MM.1S (cell line): ENCODE measurements around the gene MANBA.

ENCODE experiments used
- DNase-seq: peaks from one replicate; pipeline ENCODE4 v3.0.0-alpha.2; 2015
- H2AFZ ChIP-seq: fragments of 300-600 bp; sonication (generic); 2 replicates; pipeline ENCODE4 v1.6.0; 2016; ENCODE audit warnings: antibody characterized with exemption, low read length
- H3F3A ChIP-seq: fragments of 300-600 bp; sonication (generic); 2 replicates; pipeline ENCODE4 v1.6.1; 2016; ENCODE audit warnings: mild to moderate bottlenecking, antibody characterized with exemption, low read length, moderate library complexity, mixed read lengths; ENCODE audit not compliant: insufficient read depth
- H3K27ac ChIP-seq: fragments of 300-600 bp; sonication (generic); 2 replicates; pipeline ENCODE4 v1.5.1; 2016; ENCODE audit warnings: mild to moderate bottlenecking, low read length
- H3K27me3 ChIP-seq: fragments of 300-600 bp; sonication (generic); replicated peaks from 2 replicates; pipeline ENCODE4 v1.6.0; 2016; ENCODE audit warnings: low read length; ENCODE audit not compliant: insufficient read depth
- H3K36me3 ChIP-seq: fragments of 300-600 bp; sonication (generic); replicated peaks from 2 replicates; pipeline ENCODE4 v1.6.1; 2016; ENCODE audit warnings: mild to moderate bottlenecking, low read length, mixed read lengths; ENCODE audit not compliant: insufficient read depth
- H3K4me1 ChIP-seq: fragments of 300-600 bp; sonication (generic); 2 replicates; pipeline ENCODE4 v1.6.1; 2016; ENCODE audit warnings: low read length, mixed read lengths
- H3K4me2 ChIP-seq: fragments of 300-600 bp; sonication (generic); 2 replicates; pipeline ENCODE4 v1.6.0; 2016; ENCODE audit warnings: low read depth, low read length
- H3K4me3 ChIP-seq: fragments of 300-600 bp; sonication (generic); 2 replicates; pipeline ENCODE4 v1.5.1; 2016; ENCODE audit warnings: low read length, mixed read lengths
- H3K79me2 ChIP-seq: fragments of 300-600 bp; sonication (generic); 2 replicates; pipeline ENCODE4 v1.6.1; 2016; ENCODE audit warnings: mixed run types, low read length, mixed read lengths
- H3K9ac ChIP-seq: fragments of 300-600 bp; sonication (generic); 2 replicates; pipeline ENCODE4 v1.6.1; 2016; ENCODE audit warnings: low read length, mixed read lengths
- H3K9me2 ChIP-seq: fragments of 300-600 bp; sonication (generic); replicated peaks from 2 replicates; pipeline ENCODE4 v1.6.1; 2016; ENCODE audit warnings: mild to moderate bottlenecking, low read length, mixed read lengths; ENCODE audit not compliant: insufficient read depth
- H3K9me3 ChIP-seq: fragments of 300-600 bp; sonication (generic); replicated peaks from 2 replicates; pipeline ENCODE4 v1.6.1; 2016; ENCODE audit warnings: mild to moderate bottlenecking, low read length, mixed read lengths; ENCODE audit not compliant: insufficient read depth
- H4K20me1 ChIP-seq: fragments of 300-600 bp; sonication (generic); 2 replicates; pipeline ENCODE4 v1.6.1; 2016; ENCODE audit warnings: mild to moderate bottlenecking, low read length, moderate library complexity, mixed read lengths; ENCODE audit not compliant: insufficient read depth
- CTCF ChIP-seq: fragments of 300-600 bp; sonication (generic); IDR thresholded peaks from 2 replicates; pipeline ENCODE4 v1.5.1; 2016; ENCODE audit warnings: antibody characterized with exemption, low read length, mixed read lengths
- EZH2 ChIP-seq: fragments of 300-600 bp; sonication (generic); optimal IDR thresholded peaks from 2 replicates; pipeline ENCODE3; 2017; ENCODE audit warnings: low read depth, mild to moderate bottlenecking, antibody characterized with exemption, low read length, mixed read lengths
- EZH2phosphoT487 ChIP-seq: fragments of 300-600 bp; sonication (generic); IDR thresholded peaks from 2 replicates; pipeline ENCODE4 v1.6.1; 2018; ENCODE audit warnings: antibody characterized with exemption, low read length

MANBA gene

DNA sequence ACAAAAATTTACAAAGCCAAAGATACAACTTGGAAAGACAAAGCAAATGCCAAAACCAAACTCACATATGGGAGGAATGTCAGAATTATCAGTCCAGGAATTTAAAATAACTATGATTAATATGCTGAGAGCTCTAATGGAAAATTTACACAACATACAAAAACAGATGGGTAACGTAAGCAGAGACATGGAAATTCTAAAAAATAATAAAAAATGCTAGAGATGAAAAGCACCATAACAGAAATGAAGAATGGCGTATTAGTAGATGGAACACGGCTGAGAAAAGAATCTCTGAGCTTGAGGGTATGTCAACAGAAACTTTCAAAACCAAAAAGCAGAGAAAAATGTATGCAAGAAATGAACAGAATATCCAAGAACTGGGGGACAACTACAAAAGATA, 4.1 kb upstream of the MANBA start:
- Histone ChIP-seq H3F3A (no peaks in the 10 kb centered on the region), H3K9me3 (no peaks in the 10 kb centered on the region), H3K4me2 (no peak overlapping the region), H3K9ac (no peak overlapping the region), H2AFZ (no peak overlapping the region), H4K20me1 (no peaks in the 10 kb centered on the region), H3K4me3 (no peak overlapping the region), H3K9me2 (no peaks in the 10 kb centered on the region), H3K27ac (no peak overlapping the region), H3K36me3 (no peaks in the 10 kb centered on the region), H3K27me3 (no peaks in the 10 kb centered on the region), H3K4me1 (peaks cover 4% of the 10 kb centered on the region), H3K79me2 (peaks cover 6% of the 10 kb centered on the region)
- no peak for DNase-seq
- no peak for TF ChIP-seq CTCF
- no peak for TF ChIP-seq EZH2
- TF ChIP-seq EZH2phosphoT487: no peak

- Histone ChIP-seq H3K4me2 (peak overlapping the region; percentile 91), H3K36me3 (no peaks in the 10 kb centered on the region), H3K9me2 (no peaks in the 10 kb centered on the region), H3F3A (no peaks in the 10 kb centered on the region), H3K27ac (no peak overlapping the region), H2AFZ (peak overlapping the region; percentile 80; the same call in 1 of the 2 replicates), H3K9me3 (no peaks in the 10 kb centered on the region), H4K20me1 (no peaks in the 10 kb centered on the region), H3K79me2 (peaks cover 36% of the 10 kb centered on the region), H3K4me3 (peak overlapping the region; percentile 89; the same call in 1 of the 2 replicates), H3K27me3 (no peaks in the 10 kb centered on the region), H3K4me1 (peaks cover 11% of the 10 kb centered on the region), H3K9ac (no peak overlapping the region)
- DNase-seq: no peak
- no peak for TF ChIP-seq CTCF
- no peak for TF ChIP-seq EZH2phosphoT487
- no peak for TF ChIP-seq EZH2
These were observed 1.1 kb upstream of the MANBA start for GRCh38 chr4:102761906-102762305.

DNA sequence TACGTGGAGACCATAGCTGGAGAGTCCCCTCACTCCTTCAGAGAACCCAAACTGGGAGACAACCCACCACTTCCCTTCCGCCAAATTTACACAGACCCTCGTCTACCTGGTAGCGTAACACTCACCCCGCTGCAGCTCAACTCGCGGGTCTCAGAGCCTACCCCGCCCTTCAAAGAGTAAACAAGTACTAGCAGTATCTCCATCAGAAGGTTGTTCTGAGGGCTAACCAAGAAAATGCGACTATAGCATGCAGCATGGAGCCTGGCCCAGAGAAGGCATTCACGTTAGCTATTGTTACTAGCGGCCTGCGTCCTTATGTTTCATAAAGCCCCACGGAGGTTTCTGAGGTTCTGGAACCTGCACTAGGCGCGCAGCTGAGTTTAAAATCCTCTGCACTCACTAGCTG, 531 bp upstream of the MANBA start:
- Histone ChIP-seq H2AFZ (peak overlapping the region; percentile 80), H3K27ac (no peak overlapping the region), H4K20me1 (no peaks in the 10 kb centered on the region), H3K27me3 (no peaks in the 10 kb centered on the region), H3K9me3 (no peaks in the 10 kb centered on the region), H3F3A (no peaks in the 10 kb centered on the region), H3K79me2 (peaks cover 39% of the 10 kb centered on the region), H3K9ac (peak overlapping the region; percentile 67; the same call in 1 of the 2 replicates), H3K36me3 (no peaks in the 10 kb centered on the region), H3K4me3 (peak overlapping the region; percentile 89), H3K4me2 (peak overlapping the region; percentile 91), H3K9me2 (no peaks in the 10 kb centered on the region), H3K4me1 (peaks cover 11% of the 10 kb centered on the region)
- TF ChIP-seq EZH2phosphoT487 (no peak), EZH2 (no peak)
- peak; percentile 42 for DNase-seq

DNA sequence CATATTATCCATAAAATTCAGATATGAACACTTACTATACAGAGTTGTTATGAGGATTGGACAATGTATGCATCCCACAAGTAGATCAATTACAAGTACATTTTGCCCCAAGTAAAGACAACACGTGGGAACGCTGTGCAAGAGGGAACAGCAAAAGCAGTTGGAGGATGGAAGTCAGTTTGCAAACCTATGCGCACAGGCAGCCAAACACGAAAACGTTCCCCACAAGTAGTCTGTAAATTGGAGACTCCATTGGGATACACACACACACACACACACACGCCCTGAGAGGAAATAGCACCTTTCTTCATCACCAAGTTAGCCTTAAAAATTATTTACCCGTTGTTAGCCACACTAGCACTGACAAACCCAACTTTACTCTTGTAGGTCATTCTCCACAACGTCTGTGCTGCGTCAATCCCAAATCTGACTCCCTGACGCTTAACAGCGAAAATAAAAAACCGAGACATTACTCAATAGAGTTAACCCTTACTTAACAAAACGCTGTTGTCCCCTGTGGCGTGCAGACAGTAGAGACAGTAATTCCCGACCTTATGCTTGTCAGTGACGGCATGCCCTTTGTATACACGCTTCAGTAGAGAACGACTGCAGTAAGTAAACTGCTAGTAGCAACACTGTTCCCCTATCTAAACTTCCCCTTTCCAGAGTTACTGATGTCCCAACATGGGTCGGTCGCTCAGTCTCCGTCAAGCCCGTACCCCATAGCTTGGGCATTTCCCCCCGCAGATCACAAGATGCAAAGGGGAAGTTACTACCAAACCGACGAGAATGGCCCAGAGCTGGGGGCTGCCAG, 730 bp downstream of the MANBA start:
- H3K9me2 ChIP-seq: no peaks in the 10 kb centered on the region
- H3K27me3 ChIP-seq: no peaks in the 10 kb centered on the region
- H3K9me3 ChIP-seq: no peaks in the 10 kb centered on the region
- no peaks in the 10 kb centered on the region for H3F3A ChIP-seq
- H4K20me1 ChIP-seq: no peaks in the 10 kb centered on the region
- peak overlapping the region; percentile 91 for H3K4me2 ChIP-seq
- H3K79me2 ChIP-seq: peaks cover 39% of the 10 kb centered on the region
- peak overlapping the region; percentile 89 for H3K4me3 ChIP-seq
- peak overlapping the region; percentile 42; the same call in 1 of the 2 replicates for H3K27ac ChIP-seq
- DNase-seq: no peak
- no peak for TF ChIP-seq EZH2
- no peak for TF ChIP-seq CTCF
- no peak for TF ChIP-seq EZH2phosphoT487
- H3K36me3 ChIP-seq: no peaks in the 10 kb centered on the region
- H3K9ac ChIP-seq: peak overlapping the region; percentile 67
- H2AFZ ChIP-seq: peak overlapping the region; percentile 96
- H3K4me1 ChIP-seq: peaks cover 11% of the 10 kb centered on the region
